ENCODE results near the gene TGFB1. TPM values are rescaled to one million over a fixed set of nuclear protein-coding genes. Genes with fewer than 3 reads are reported as not detected.

The TGFB1 gene
- total RNA-seq, 2 experiments from 2014 or later = 406 to 416 TPM

GRCh38 chr19:41367848-41368301 is 14.2 kb upstream of the TGFB1 start:
- no peak overlapping the region for H3K4me3 Mint-ChIP-seq
- peak in 1 of 14 experiments; percentile 44 for DNase-seq
- H3K4me1 ChIP-seq (ENCODE audit: insufficient read depth, low read length) = peaks cover 18% of the 10 kb centered on the region
- H3K27me3 Mint-ChIP-seq = no peaks in the 10 kb centered on the region
- CTCF ChIA-PET = interaction anchor here (1.2 kb wide), 1 partner anchor 15 kb away, joined by 3 read pairs; no protein-coding TSS in a partner anchor
- no peak overlapping the region for H3K27ac ChIP-seq (ENCODE audit: low read depth in 1 of 2, low read length in 2 of 2)
- H3K27me3 ChIP-seq (ENCODE audit: control insufficient read depth in 1 of 2, insufficient read depth in 2 of 2, low read length in 2 of 2) = no peaks in the 10 kb centered on the region
- POLR2A ChIA-PET = no interaction called here
- intact Hi-C loops (cut with DNase I, micrococcal nuclease) = no loop called here
- H3K36me3 Mint-ChIP-seq (ENCODE audit: low read depth) = peaks cover 9% of the 10 kb centered on the region
- peaks cover 16% of the 10 kb centered on the region for H3K4me1 Mint-ChIP-seq (ENCODE audit: low read depth)
- H3K4me3 ChIP-seq (ENCODE audit: low read length) = no peak overlapping the region
- H3K9me3 ChIP-seq (ENCODE audit: control insufficient read depth in 1 of 2, insufficient read depth in 1 of 2, low read length in 2 of 2) = no peaks in the 10 kb centered on the region
- no peaks in the 10 kb centered on the region for H3K36me3 ChIP-seq (ENCODE audit: insufficient read depth, low read length)
- no peak for ATAC-seq (ENCODE audit: poor library complexity)
- TF ChIP-seq CTCF (IDR thresholded peaks at IDR 0.05) = no peak
- H3K27ac Mint-ChIP-seq = no peak overlapping the region
- no peaks in the 10 kb centered on the region for H3K9me3 Mint-ChIP-seq

DNA sequence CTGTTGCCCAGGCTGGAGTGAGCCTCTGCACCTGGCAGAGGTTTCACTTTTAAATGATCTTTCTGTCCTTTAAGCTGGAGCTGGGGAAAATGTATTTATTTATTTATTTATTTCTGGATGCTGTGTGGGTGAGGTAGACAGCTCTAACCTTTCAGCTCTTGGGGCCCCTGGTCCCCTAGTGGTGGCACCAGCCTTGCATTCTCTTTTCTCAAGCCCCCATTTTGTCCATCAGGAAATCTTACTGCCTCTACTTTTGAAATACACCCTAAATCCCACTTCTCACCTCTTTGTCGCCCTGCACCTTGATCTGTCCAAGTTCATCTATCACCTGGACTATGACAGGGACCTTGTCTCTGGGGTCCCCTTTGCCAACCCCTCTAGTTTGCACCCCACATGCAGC is 12.4 kb upstream of the TGFB1 start:
- Mint-ChIP-seq H3K36me3 (ENCODE audit: low read depth) (peaks cover 13% of the 10 kb centered on the region), H3K27ac (peak overlapping the region; percentile 72), H3K27me3 (no peaks in the 10 kb centered on the region), H3K9me3 (no peaks in the 10 kb centered on the region), H3K4me1 (ENCODE audit: low read depth) (peaks cover 25% of the 10 kb centered on the region), H3K4me3 (peak overlapping the region; percentile 77)
- ChIA-PET POLR2A (no interaction called here), CTCF (interaction anchor here (0.7 kb wide), 2 partner anchors 231 to 971 kb away, joined by 3 read pairs; no protein-coding TSS in a partner anchor)
- intact Hi-C loops (cut with DNase I, micrococcal nuclease) = no loop called here
- no peaks in the 10 kb centered on the region for H3K9me3 ChIP-seq (ENCODE audit: control insufficient read depth in 1 of 2, insufficient read depth in 1 of 2, low read length in 2 of 2)
- no peaks in the 10 kb centered on the region for H3K36me3 ChIP-seq (ENCODE audit: insufficient read depth, low read length)
- TF ChIP-seq CTCF (IDR thresholded peaks at IDR 0.05) = no peak
- ATAC-seq (ENCODE audit: poor library complexity) = no peak
- peak in 1 of 14 experiments; percentile 52 for DNase-seq
- H3K27me3 ChIP-seq (ENCODE audit: control insufficient read depth in 1 of 2, insufficient read depth in 2 of 2, low read length in 2 of 2) = no peaks in the 10 kb centered on the region
- H3K27ac ChIP-seq (ENCODE audit: low read depth in 1 of 2, low read length in 2 of 2) = no peak overlapping the region
- peaks cover 27% of the 10 kb centered on the region for H3K4me1 ChIP-seq (ENCODE audit: insufficient read depth, low read length)
- H3K4me3 ChIP-seq (ENCODE audit: low read length) = no peak overlapping the region

DNA sequence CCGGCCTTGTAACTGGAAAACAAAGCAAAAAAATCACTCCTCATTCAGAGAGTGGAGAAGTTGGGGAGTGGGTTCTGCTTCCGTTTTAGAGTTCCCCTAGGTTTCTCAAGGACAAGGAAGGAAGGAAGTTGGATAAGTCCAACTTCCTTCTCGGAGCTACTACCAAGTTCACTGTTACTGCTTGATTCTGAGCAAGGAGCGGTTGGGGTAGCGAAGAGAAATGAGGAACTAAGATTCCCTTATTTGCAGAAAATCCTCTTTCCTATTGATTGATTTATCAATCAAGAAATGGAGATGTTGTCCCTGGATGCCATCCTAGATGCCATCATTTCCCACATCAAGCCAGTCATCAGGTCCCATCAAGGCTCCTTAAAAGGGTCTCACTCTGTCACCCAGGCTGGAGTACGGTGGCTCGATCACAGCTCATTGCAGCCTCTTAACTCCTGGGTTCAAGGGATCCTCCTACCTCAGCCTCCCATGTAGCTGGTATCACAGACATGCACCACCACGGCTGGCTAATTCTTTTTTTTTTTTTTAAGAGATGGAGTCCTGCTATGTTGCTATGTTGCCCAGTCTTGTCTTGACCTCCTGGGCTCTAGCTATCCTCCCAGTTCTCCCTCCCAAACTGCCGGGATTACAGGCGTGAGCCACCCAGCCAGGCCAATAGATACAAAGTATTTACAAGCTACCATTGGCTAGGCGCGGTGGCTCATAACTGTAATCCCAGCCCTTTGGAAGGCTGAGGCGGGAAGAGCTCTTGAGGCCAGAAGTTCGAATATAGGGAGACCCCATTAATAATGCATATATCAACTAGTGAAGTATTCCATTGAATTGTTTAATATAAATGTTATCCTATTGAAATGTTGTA is 11.0 kb upstream of the TGFB1 start:
- Histone ChIP-seq H3K36me3 (ENCODE audit: insufficient read depth, low read length) (peaks cover 3% of the 10 kb centered on the region), H3K4me1 (ENCODE audit: insufficient read depth, low read length) (peaks cover 33% of the 10 kb centered on the region), H3K27ac (ENCODE audit: low read depth in 1 of 2, low read length in 2 of 2) (peak overlapping the region; percentile 98 to 99), H3K4me3 (ENCODE audit: low read length) (peak overlapping the region; percentile 66), H3K9me3 (ENCODE audit: control insufficient read depth in 1 of 2, insufficient read depth in 1 of 2, low read length in 2 of 2) (no peaks in the 10 kb centered on the region), H3K27me3 (ENCODE audit: control insufficient read depth in 1 of 2, insufficient read depth in 2 of 2, low read length in 2 of 2) (no peaks in the 10 kb centered on the region)
- H3K36me3 Mint-ChIP-seq (ENCODE audit: low read depth) = peaks cover 13% of the 10 kb centered on the region
- no peak for ATAC-seq (ENCODE audit: poor library complexity)
- H3K4me3 Mint-ChIP-seq = peak overlapping the region; percentile 94
- intact Hi-C loops (cut with DNase I, micrococcal nuclease) = loop anchor here (1.0 to 5.0 kb wide), 4 partner anchors 33 to 713 kb away; partner anchors contain the start of genes BCKDHA (in 2 of the 2), EXOSC5 (in 2 of the 2), DMAC2 (in 1 of the 2) and ZNF574 (in 1 of the 2)
- H3K27ac Mint-ChIP-seq = peak overlapping the region; percentile 98
- ChIA-PET CTCF (interaction anchor here (2.0 to 3.1 kb wide), 3 partner anchors 12 to 102 kb away, joined by 9 to 17 read pairs (median 9); partner anchors contain the start of genes DMAC2 and TGFB1), POLR2A (interaction anchor here (0.6 to 5.3 kb wide), 24 partner anchors 8 to 1929 kb away, joined by 3 to 148 read pairs (median 6); partner anchors contain the start of genes ACTMAP, CCDC97, CEACAM21 and DMAC2)
- H3K27me3 Mint-ChIP-seq = no peaks in the 10 kb centered on the region
- no peaks in the 10 kb centered on the region for H3K9me3 Mint-ChIP-seq
- DNase-seq = no peak
- no peak for TF ChIP-seq CTCF (IDR thresholded peaks at IDR 0.05)
- peaks cover 34% of the 10 kb centered on the region for H3K4me1 Mint-ChIP-seq (ENCODE audit: low read depth)
